CD4-positive, alpha-beta T cell (primary cell): ENCODE results near the gene SHKBP1. TPM values are rescaled to one million over a fixed set of nuclear protein-coding genes. Genes with fewer than 3 reads are reported as not detected.

ENCODE experiments used
- ATAC-seq: fragments of 200-7000 bp; cut with Tn5 transposase; one replicate; pipeline ENCODE4 v1.10.0; 2022; ENCODE audit warnings: mild to moderate bottlenecking; ENCODE audit not compliant: poor library complexity
- CTCF ChIA-PET: fragments of 350-600 bp; sonication (Branson Sonifier 250); formaldehyde crosslinking; loops from one replicate; lab custom pipeline; 2021; ENCODE audit warnings: antibody characterized with exemption, inconsistent platforms; lab: Charles Lee
- POLR2A ChIA-PET: fragments of 350-600 bp; sonication (Branson Sonifier 250); formaldehyde crosslinking; loops from one replicate; lab custom pipeline; 2021; ENCODE audit warnings: antibody characterized with exemption, inconsistent platforms; lab: Charles Lee
- DNase-seq, 14 experiments: peaks; one replicate each; pipeline ENCODE4 v3.0.0-alpha.2; 2013 to 2020; ENCODE audit warnings: mixed read lengths in 2 of 14
- H3K27ac ChIP-seq, 2 donors: one replicate each; pipeline versions ENCODE4 v1.5.1 to v1.7.0; 2013; ENCODE audit warnings: low read length in 2 of 2, low read depth in 1 of 2, mild to moderate bottlenecking in 1 of 2
- H3K27me3 ChIP-seq, 2 experiments: 1 replicate in 1 of 2; 2 replicates in 1 of 2; pipeline versions ENCODE4 v1.6.1 to v1.7.0; 2013; ENCODE audit warnings: low read length in 2 of 2, control low read depth in 1 of 2, mild to moderate bottlenecking in 1 of 2, moderate library complexity in 1 of 2; ENCODE audit not compliant: insufficient read depth in 2 of 2, control insufficient read depth in 1 of 2
- H3K36me3 ChIP-seq: one replicate; pipeline ENCODE4 v1.6.1; 2013; ENCODE audit warnings: low read length, control low read depth; ENCODE audit not compliant: insufficient read depth
- H3K4me1 ChIP-seq: one replicate; pipeline ENCODE4 v1.6.1; 2013; ENCODE audit warnings: low read length, control low read depth; ENCODE audit not compliant: insufficient read depth
- H3K4me3 ChIP-seq: one replicate; pipeline ENCODE4 v1.5.1; 2013; ENCODE audit warnings: mild to moderate bottlenecking, low read length, moderate library complexity
- H3K9me3 ChIP-seq, 2 experiments: 1 replicate in 1 of 2; 2 replicates in 1 of 2; pipeline versions ENCODE4 v1.6.1 to v1.7.0; 2013; ENCODE audit warnings: low read length in 2 of 2, mild to moderate bottlenecking in 2 of 2, control low read depth in 1 of 2, moderate library complexity in 1 of 2; ENCODE audit not compliant: control insufficient read depth in 1 of 2, insufficient read depth in 1 of 2
- H3K27ac Mint-ChIP-seq: one replicate; pipeline ENCODE4 v1.8.0; 2020; ENCODE audit warnings: mixed read lengths
- H3K27me3 Mint-ChIP-seq: one replicate; pipeline ENCODE4 v1.8.0; 2021; ENCODE audit warnings: mixed read lengths
- H3K36me3 Mint-ChIP-seq: one replicate; pipeline ENCODE4 v1.8.0; 2021; ENCODE audit warnings: low read depth, mixed read lengths
- H3K4me1 Mint-ChIP-seq: one replicate; pipeline ENCODE4 v1.8.0; 2021; ENCODE audit warnings: low read depth, mixed read lengths
- H3K4me3 Mint-ChIP-seq: one replicate; pipeline ENCODE4 v1.8.0; 2020; ENCODE audit warnings: mild to moderate bottlenecking, mixed read lengths
- H3K9me3 Mint-ChIP-seq: one replicate; pipeline ENCODE4 v1.8.0; 2020; ENCODE audit warnings: mixed read lengths
- intact Hi-C, 2 experiments: fragments of 100-400 bp; cut with DNase I in 1 of 2; cut with micrococcal nuclease in 1 of 2; formaldehyde crosslinking; loops; one replicate each; pipeline versions ENCODE4 v1.15.1 to v1.9.0; 2023 to 2025; cut with DNase I, micrococcal nuclease
- total RNA-seq, 174 experiments: library from RNA in 2 of 174; stranded (reverse) in 2 of 174; gene quantifications; one replicate each; pipeline ENCODE4 v1.2.3 and lab custom pipeline; 2021 to 2026
- TF ChIP-seq, protein P1 (sequence below): fragments of 200-600 bp; IDR thresholded peaks from one replicate; pipeline ENCODE4 v1.8.0; 2022; ENCODE audit warnings: antibody characterized with exemption, mild to moderate bottlenecking

Gene SHKBP1
- total RNA-seq, 2 experiments from 2014 or later: 82.5 to 92.9 TPM

DNA sequence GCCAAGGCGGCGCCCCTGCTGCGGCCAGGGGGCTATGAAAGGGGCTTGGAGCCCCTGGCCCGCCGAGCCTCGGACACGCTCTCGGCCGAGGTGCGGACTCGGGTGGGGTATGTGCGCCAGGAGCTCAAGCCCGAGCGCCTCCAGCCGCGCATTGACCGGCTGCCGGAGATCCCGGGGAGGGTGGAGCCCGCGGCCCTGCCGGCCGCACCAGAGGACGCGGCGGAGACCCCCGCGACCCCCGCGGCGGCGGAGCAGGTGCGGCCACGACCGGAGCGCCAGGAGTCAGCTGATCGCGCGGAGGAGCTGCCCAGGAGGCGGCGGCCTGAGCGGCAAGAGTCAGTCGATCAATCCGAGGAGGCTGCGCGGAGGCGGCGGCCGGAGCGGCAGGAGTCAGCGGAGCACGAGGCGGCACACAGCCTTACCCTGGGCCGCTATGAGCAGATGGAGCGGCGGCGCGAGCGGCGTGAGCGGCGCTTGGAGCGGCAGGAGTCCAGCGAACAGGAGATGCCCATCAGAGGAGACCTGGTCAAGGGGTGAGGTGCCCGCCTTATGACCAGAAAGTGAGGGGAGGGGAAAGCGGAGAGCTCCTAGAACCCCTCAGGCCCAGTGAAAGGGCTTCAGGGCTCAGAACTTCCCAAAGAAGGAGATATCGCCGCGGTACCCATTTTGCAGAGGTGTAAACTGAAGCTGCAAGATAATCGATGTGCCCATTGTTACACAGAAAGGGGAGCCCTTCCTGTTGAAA lies 8.8 kb upstream of the SHKBP1 start:
- Histone ChIP-seq H3K27me3 (peaks cover 29 to 33% of the 10 kb centered on the region in 2 experiments), H3K27ac (no peak overlapping the region), H3K4me3 (no peak overlapping the region), H3K36me3 (no peaks in the 10 kb centered on the region), H3K4me1 (peaks cover 32% of the 10 kb centered on the region), H3K9me3 (peaks cover 0 to 8% of the 10 kb centered on the region in 2 experiments)
- TF ChIP-seq, protein P1, sequence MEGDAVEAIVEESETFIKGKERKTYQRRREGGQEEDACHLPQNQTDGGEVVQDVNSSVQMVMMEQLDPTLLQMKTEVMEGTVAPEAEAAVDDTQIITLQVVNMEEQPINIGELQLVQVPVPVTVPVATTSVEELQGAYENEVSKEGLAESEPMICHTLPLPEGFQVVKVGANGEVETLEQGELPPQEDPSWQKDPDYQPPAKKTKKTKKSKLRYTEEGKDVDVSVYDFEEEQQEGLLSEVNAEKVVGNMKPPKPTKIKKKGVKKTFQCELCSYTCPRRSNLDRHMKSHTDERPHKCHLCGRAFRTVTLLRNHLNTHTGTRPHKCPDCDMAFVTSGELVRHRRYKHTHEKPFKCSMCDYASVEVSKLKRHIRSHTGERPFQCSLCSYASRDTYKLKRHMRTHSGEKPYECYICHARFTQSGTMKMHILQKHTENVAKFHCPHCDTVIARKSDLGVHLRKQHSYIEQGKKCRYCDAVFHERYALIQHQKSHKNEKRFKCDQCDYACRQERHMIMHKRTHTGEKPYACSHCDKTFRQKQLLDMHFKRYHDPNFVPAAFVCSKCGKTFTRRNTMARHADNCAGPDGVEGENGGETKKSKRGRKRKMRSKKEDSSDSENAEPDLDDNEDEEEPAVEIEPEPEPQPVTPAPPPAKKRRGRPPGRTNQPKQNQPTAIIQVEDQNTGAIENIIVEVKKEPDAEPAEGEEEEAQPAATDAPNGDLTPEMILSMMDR: no peak
- Mint-ChIP-seq H3K27ac (no peak overlapping the region), H3K36me3 (no peaks in the 10 kb centered on the region), H3K4me3 (no peak overlapping the region), H3K4me1 (peaks cover 22% of the 10 kb centered on the region), H3K9me3 (peaks cover 2% of the 10 kb centered on the region), H3K27me3 (peaks cover 52% of the 10 kb centered on the region)
- DNase-seq (no peak), ATAC-seq (no peak)
- intact Hi-C loops: loop anchor here in 1 of 2 experiments (5.0 kb wide), 1 partner anchor 34 kb away; the partner anchor contains the start of gene LTBP4
- ChIA-PET CTCF (interaction anchor here (1.0 kb wide), 1 partner anchor 67 kb away, joined by 3 read pairs; no protein-coding TSS in a partner anchor), POLR2A (interaction anchor here (0.6 kb wide), 1 partner anchor 397 kb away, joined by 3 read pairs; no protein-coding TSS in a partner anchor)

DNA sequence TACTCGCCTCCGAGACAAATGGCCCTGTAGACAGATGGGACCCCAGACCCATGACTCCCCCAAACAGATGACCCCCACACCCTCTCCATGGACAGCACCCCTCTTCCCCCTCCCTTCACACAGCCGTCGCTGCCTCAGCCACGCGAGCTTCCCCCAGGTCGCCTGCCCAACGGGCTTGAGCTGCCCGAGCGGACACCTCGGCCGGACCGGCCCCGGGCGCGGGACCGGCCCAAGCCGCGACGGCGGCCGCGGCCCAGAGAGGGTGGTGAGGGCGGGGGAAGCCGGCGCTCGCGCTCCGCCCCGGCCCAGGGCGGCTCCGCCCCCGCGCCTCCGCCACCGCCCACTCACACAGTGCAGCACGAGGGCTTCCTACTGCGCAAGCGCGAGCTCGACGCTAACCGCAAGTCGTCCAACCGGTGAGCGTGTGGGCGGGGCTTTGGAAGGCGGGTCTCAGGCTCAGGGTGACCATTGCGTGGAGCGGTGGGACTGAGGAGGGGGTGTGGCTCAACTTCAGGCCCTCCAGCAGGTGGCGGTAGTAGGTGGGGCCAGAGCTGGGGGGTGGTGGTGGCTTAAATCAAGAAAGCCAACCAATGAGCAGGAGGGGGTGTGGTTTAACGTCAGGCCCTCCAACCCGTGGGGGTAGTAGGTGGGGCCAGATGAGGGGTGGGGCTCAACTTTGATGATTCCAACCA lies 6.2 kb upstream of the SHKBP1 start:
- TF ChIP-seq, protein P1: no peak
- Histone ChIP-seq H3K27ac (peak overlapping the region in 1 of 2 donors; percentile 9), H3K9me3 (peaks cover 0 to 7% of the 10 kb centered on the region in 2 experiments), H3K4me3 (peak overlapping the region; percentile 40), H3K36me3 (no peaks in the 10 kb centered on the region), H3K27me3 (peaks cover 21 to 22% of the 10 kb centered on the region in 2 experiments), H3K4me1 (peaks cover 35% of the 10 kb centered on the region)
- H3K27ac Mint-ChIP-seq: peak overlapping the region; percentile 22
- CTCF ChIA-PET: interaction anchor here (0.7 to 1.7 kb wide), 7 partner anchors 28 to 106 kb away, joined by 3 to 14 read pairs (median 4); no protein-coding TSS in a partner anchor
- DNase-seq (peak; percentile 88 to 100 (median 96)), ATAC-seq (peak; percentile 86)
- H3K4me3 Mint-ChIP-seq: peak overlapping the region; percentile 80
- intact Hi-C loops: loop anchor here in 1 of 2 experiments (5.0 kb wide), 1 partner anchor 223 kb away; the partner anchor contains the start of genes C19orf47 and PLD3
- peaks cover 2% of the 10 kb centered on the region for H3K9me3 Mint-ChIP-seq
- H3K4me1 Mint-ChIP-seq: peaks cover 27% of the 10 kb centered on the region
- H3K36me3 Mint-ChIP-seq: no peaks in the 10 kb centered on the region
- peaks cover 34% of the 10 kb centered on the region for H3K27me3 Mint-ChIP-seq
- POLR2A ChIA-PET: interaction anchor here (0.6 to 2.0 kb wide), 13 partner anchors 9 to 693 kb away, joined by 3 to 13 read pairs (median 3); partner anchors contain the start of genes ACTMAP, AKT2, BLVRB and C19orf47

DNA sequence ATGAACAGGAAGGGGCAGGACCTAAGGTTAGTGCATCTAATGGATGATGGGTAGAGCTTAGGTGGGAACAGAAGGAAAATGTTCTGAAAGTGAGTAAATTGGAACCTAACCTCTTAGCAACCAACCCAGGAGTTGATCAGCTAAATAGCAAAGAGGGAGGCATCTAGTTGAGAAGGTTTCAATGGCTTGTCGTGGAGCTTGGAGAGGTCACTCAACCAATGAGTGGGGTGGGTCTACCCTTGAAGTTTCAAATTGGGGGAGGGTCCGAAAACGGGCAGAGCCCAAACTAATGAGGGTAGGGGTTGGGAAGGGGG lies 5.7 kb upstream of the SHKBP1 start:
- TF ChIP-seq, protein P1: no peak
- peak overlapping the region in 1 of 2 donors; percentile 9 for H3K27ac ChIP-seq
- H3K27me3 ChIP-seq: peaks cover 16 to 17% of the 10 kb centered on the region in 2 experiments
- H3K4me3 Mint-ChIP-seq: peak overlapping the region; percentile 69
- peak overlapping the region; percentile 10 for H3K4me3 ChIP-seq
- DNase-seq (no peak), ATAC-seq (no peak)
- H3K27ac Mint-ChIP-seq: peak overlapping the region; percentile 22
- ChIA-PET CTCF (interaction anchor here (0.9 to 1.7 kb wide), 5 partner anchors 27 to 107 kb away, joined by 3 to 14 read pairs (median 4); no protein-coding TSS in a partner anchor), POLR2A (interaction anchor here (0.9 to 2.0 kb wide), 12 partner anchors 8 to 692 kb away, joined by 3 to 13 read pairs (median 4); partner anchors contain the start of genes ACTMAP, AKT2, BLVRB and C19orf47)
- intact Hi-C loops: loop anchor here in 1 of 2 experiments (5.0 kb wide), 1 partner anchor 224 kb away; the partner anchor contains the start of genes C19orf47 and PLD3
- no peaks in the 10 kb centered on the region for H3K36me3 Mint-ChIP-seq
- H3K9me3 ChIP-seq: peaks cover 0 to 2% of the 10 kb centered on the region in 2 experiments
- H3K4me1 ChIP-seq: peaks cover 40% of the 10 kb centered on the region
- H3K4me1 Mint-ChIP-seq: peaks cover 30% of the 10 kb centered on the region
- H3K27me3 Mint-ChIP-seq: peaks cover 30% of the 10 kb centered on the region
- H3K9me3 Mint-ChIP-seq: peaks cover 2% of the 10 kb centered on the region
- no peaks in the 10 kb centered on the region for H3K36me3 ChIP-seq
